H9 (cell line): ENCODE results near the gene LINC01488. TPM values are rescaled to one million over a fixed set of nuclear protein-coding genes. Genes with fewer than 3 reads are reported as not detected.

Experiments used
- DNase-seq: peaks from one replicate; pipeline ENCODE4 v3.0.0-alpha.2; 2017
- H2AFZ ChIP-seq: one replicate; pipeline ENCODE4 v1.6.1; 2013; ENCODE audit warnings: mild to moderate bottlenecking, low read length, control low read depth, moderate library complexity
- H2AK5ac ChIP-seq: 2 replicates; pipeline ENCODE4 v1.6.1; 2013; ENCODE audit warnings: low read length, control low read depth, mixed read lengths; ENCODE audit not compliant: insufficient read length
- H2BK120ac ChIP-seq: one replicate; pipeline ENCODE4 v1.6.1; 2013; ENCODE audit warnings: low read depth, mild to moderate bottlenecking, low read length, control low read depth, inconsistent platforms; ENCODE audit not compliant: poor library complexity, severe bottlenecking
- H2BK12ac ChIP-seq: 2 replicates; pipeline ENCODE4 v1.6.1; 2013; ENCODE audit warnings: low read length, control low read depth, mixed read lengths, low read depth; ENCODE audit not compliant: insufficient read length
- H2BK15ac ChIP-seq: 2 replicates; pipeline ENCODE4 v1.6.1; 2013; ENCODE audit warnings: low read depth, low read length, control low read depth
- H2BK20ac ChIP-seq: one replicate; pipeline ENCODE4 v1.6.1; 2013; ENCODE audit warnings: low read depth, mild to moderate bottlenecking, low read length, control low read depth, inconsistent platforms; ENCODE audit not compliant: poor library complexity, severe bottlenecking
- H2BK5ac ChIP-seq: 2 replicates; pipeline ENCODE4 v1.6.1; 2013; ENCODE audit warnings: low read length, control low read depth, mixed read lengths; ENCODE audit not compliant: insufficient read length
- H3K14ac ChIP-seq: 2 replicates; pipeline ENCODE4 v1.6.1; 2013; ENCODE audit warnings: low read length, control low read depth; ENCODE audit not compliant: insufficient read depth
- H3K18ac ChIP-seq: 2 replicates; pipeline ENCODE4 v1.6.1; 2013; ENCODE audit warnings: low read depth, mild to moderate bottlenecking, mixed read lengths, low read length, control low read depth; ENCODE audit not compliant: insufficient read length
- H3K23ac ChIP-seq: 2 replicates; pipeline ENCODE4 v1.6.1; 2013; ENCODE audit warnings: low read length, control low read depth, mixed read lengths, low read depth; ENCODE audit not compliant: insufficient read length
- H3K23me2 ChIP-seq: 2 replicates; pipeline ENCODE4 v1.6.1; 2013; ENCODE audit warnings: low read depth, mild to moderate bottlenecking, mixed read lengths, low read length, control low read depth; ENCODE audit not compliant: insufficient read length, poor library complexity, severe bottlenecking
- H3K27ac ChIP-seq: 2 replicates; pipeline ENCODE4 v1.5.1; 2013; ENCODE audit warnings: low read length, control low read depth, mixed read lengths, low read depth; ENCODE audit not compliant: insufficient read length
- H3K27me3 ChIP-seq: 2 replicates; pipeline ENCODE4 v1.6.1; 2013; ENCODE audit warnings: low read length, control low read depth, inconsistent platforms; ENCODE audit not compliant: insufficient read depth
- H3K4ac ChIP-seq: 2 replicates; pipeline ENCODE4 v1.6.1; 2013; ENCODE audit warnings: low read depth, mild to moderate bottlenecking, control low read depth, inconsistent platforms, low read length, moderate library complexity
- H3K4me1 ChIP-seq: 2 replicates; pipeline ENCODE4 v1.6.1; 2013; ENCODE audit warnings: low read length, control low read depth, inconsistent platforms; ENCODE audit not compliant: insufficient read depth
- H3K4me2 ChIP-seq: 2 replicates; pipeline ENCODE4 v1.6.1; 2013; ENCODE audit warnings: low read length, control low read depth, mixed read lengths; ENCODE audit not compliant: insufficient read length, insufficient read depth
- H3K56ac ChIP-seq: 2 replicates; pipeline ENCODE4 v1.6.1; 2013; ENCODE audit warnings: low read depth, mild to moderate bottlenecking, mixed read lengths, low read length, control low read depth; ENCODE audit not compliant: insufficient read length
- H3K79me1 ChIP-seq: 2 replicates; pipeline ENCODE4 v1.6.1; 2013; ENCODE audit warnings: low read depth, mild to moderate bottlenecking, moderate library complexity, low read length, control low read depth, inconsistent platforms; ENCODE audit not compliant: insufficient read depth, poor library complexity, severe bottlenecking
- H3K79me2 ChIP-seq: 2 replicates; pipeline ENCODE4 v1.6.1; 2013; ENCODE audit warnings: low read length, control low read depth, inconsistent platforms; ENCODE audit not compliant: insufficient read depth
- H3K9ac ChIP-seq: 2 replicates; pipeline ENCODE4 v1.6.1; 2013; ENCODE audit warnings: low read length, control low read depth, mixed read lengths; ENCODE audit not compliant: insufficient read length; ENCODE audit errors: extremely low read depth
- H3K9me3 ChIP-seq: one replicate; pipeline ENCODE4 v1.6.1; 2013; ENCODE audit warnings: low read depth, low read length, inconsistent platforms; ENCODE audit not compliant: control insufficient read depth
- H3T11ph ChIP-seq: one replicate; pipeline ENCODE4 v1.6.1; 2013; ENCODE audit warnings: mild to moderate bottlenecking, low read length, control low read depth, inconsistent platforms
- H4K20me1 ChIP-seq: one replicate; pipeline ENCODE4 v1.6.1; 2013; ENCODE audit not compliant: control insufficient read depth, insufficient read length, insufficient read depth
- H4K5ac ChIP-seq: 2 replicates; pipeline ENCODE4 v1.6.1; 2013; ENCODE audit warnings: low read depth, mild to moderate bottlenecking, mixed read lengths, low read length, control low read depth; ENCODE audit not compliant: insufficient read length
- H4K8ac ChIP-seq: replicated peaks from 2 replicates; pipeline ENCODE4 v1.6.1; 2013; ENCODE audit warnings: low read length, control low read depth, mixed read lengths, low read depth; ENCODE audit not compliant: insufficient read length
- H4K91ac ChIP-seq: 2 replicates; pipeline ENCODE4 v1.6.1; 2013; ENCODE audit warnings: low read depth, mild to moderate bottlenecking, moderate library complexity, mixed read lengths, low read length, control low read depth; ENCODE audit not compliant: insufficient read length
- H3K27ac Mint-ChIP-seq, 3 experiments: 2 replicates in 2 of 3; 3 replicates in 1 of 3; pipeline ENCODE4 v1.8.0; 2020 to 2021; ENCODE audit warnings: mixed read lengths in 3 of 3, mild to moderate bottlenecking in 1 of 3, moderate library complexity in 1 of 3
- H3K27me3 Mint-ChIP-seq: 2 replicates; pipeline ENCODE4 v1.8.0; 2021; ENCODE audit warnings: low read depth, mild to moderate bottlenecking, moderate library complexity, mixed read lengths
- H3K36me3 Mint-ChIP-seq, 3 experiments: 2 replicates in 2 of 3; 3 replicates in 1 of 3; pipeline ENCODE4 v1.8.0; 2020 to 2021; ENCODE audit warnings: low read depth in 3 of 3, mixed read lengths in 3 of 3; ENCODE audit not compliant: insufficient read depth in 1 of 3
- H3K4me1 Mint-ChIP-seq, 2 experiments: 2 replicates each; pipeline ENCODE4 v1.8.0; 2020; ENCODE audit warnings: mixed read lengths in 2 of 2
- H3K4me3 Mint-ChIP-seq, 2 experiments: 2 replicates in 1 of 2; 3 replicates in 1 of 2; pipeline ENCODE4 v1.8.0; 2020 to 2021; ENCODE audit warnings: mild to moderate bottlenecking in 2 of 2, mixed read lengths in 2 of 2, moderate library complexity in 1 of 2
- H3K9me3 Mint-ChIP-seq, 2 experiments: 2 replicates in 1 of 2; 3 replicates in 1 of 2; pipeline ENCODE4 v1.8.0; 2020; ENCODE audit warnings: mild to moderate bottlenecking in 2 of 2, mixed read lengths in 2 of 2, moderate library complexity in 1 of 2
- CTCF ChIP-seq: fragments of 200-600 bp; sonication (generic); conservative IDR thresholded peaks from 3 replicates; pipeline ENCODE4 v1.8.0; 2021; ENCODE audit warnings: antibody characterized with exemption, mild to moderate bottlenecking
- WGBS: extraction: QIAGEN DNeasy Blood & Tissue Kit; methylation state at CpG from one replicate; pipeline ENCODE4 v1.1.7; 2013; ENCODE audit warnings: missing lambda C conversion rate, low lambda C conversion rate, mixed read lengths; ENCODE audit not compliant: insufficient read length; ENCODE audit errors: extremely low coverage; 5-methylcytosine and 5-hydroxymethylcytosine counted together
- total RNA-seq: library from RNA; stranded (reverse); gene quantifications from 2 replicates; pipeline ENCODE4 v1.2.1, GENCODE V29; 2021

LINC01488 gene
- total RNA-seq, 1 experiment from 2014 or later: not detected

DNA sequence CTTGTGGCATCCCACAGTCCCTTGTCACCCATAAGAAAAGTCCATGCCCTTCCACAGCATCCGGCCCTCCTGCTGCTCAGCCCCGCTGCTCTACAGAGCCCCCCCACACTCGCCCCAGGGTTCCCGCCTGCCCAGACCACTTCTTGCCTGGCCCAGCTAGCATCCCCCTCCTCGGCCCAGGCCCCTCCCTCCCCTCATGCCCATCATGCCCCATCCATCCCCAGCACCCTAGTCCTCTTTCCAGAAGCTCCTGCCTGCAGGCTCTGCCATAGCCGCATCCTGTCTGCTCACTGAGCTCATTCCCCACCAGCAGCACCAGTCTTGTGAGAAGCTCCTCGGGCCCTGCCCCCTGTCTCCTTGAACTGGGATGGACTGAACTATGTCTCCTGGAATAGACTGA, 54.4 kb downstream of the LINC01488 start:
- H2AK5ac ChIP-seq: no peak overlapping the region
- Mint-ChIP-seq H3K27ac (no peak overlapping the region), H3K4me3 (no peak overlapping the region), H3K9me3 (no peaks in the 10 kb centered on the region; a peak in 1 of 5 replicates), H3K4me1 (peaks cover 12 to 24% of the 10 kb centered on the region in 2 experiments), H3K27me3 (peaks cover 12% of the 10 kb centered on the region), H3K36me3 (no peaks in the 10 kb centered on the region; a peak in 1 of 7 replicates)
- H3K14ac ChIP-seq: no peak overlapping the region
- WGBS: no CpG with 5 or more reads among the region's 7 CpGs
- H3K9ac ChIP-seq: no peak overlapping the region
- no peak overlapping the region for H4K91ac ChIP-seq
- H4K20me1 ChIP-seq: no peaks in the 10 kb centered on the region
- H4K8ac ChIP-seq: no peak overlapping the region
- H3K4me1 ChIP-seq: no peaks in the 10 kb centered on the region
- H2BK12ac ChIP-seq: no peak overlapping the region
- H3K9me3 ChIP-seq: no peaks in the 10 kb centered on the region
- no peak overlapping the region for H3K23ac ChIP-seq
- no peak overlapping the region for H3K4ac ChIP-seq
- no peaks in the 10 kb centered on the region for H3K27me3 ChIP-seq
- DNase-seq: no peak
- no peak for TF ChIP-seq CTCF
- no peak overlapping the region for H3K27ac ChIP-seq
- H2BK15ac ChIP-seq: no peak overlapping the region
- H3K23me2 ChIP-seq: no peaks in the 10 kb centered on the region
- no peak overlapping the region for H3K4me2 ChIP-seq
- H2BK20ac ChIP-seq: no peak overlapping the region
- no peaks in the 10 kb centered on the region for H3K79me1 ChIP-seq
- no peak overlapping the region for H2BK5ac ChIP-seq
- H3T11ph ChIP-seq: no peak overlapping the region
- no peak overlapping the region for H3K56ac ChIP-seq
- H2AFZ ChIP-seq: no peak overlapping the region
- no peak overlapping the region for H4K5ac ChIP-seq
- H3K18ac ChIP-seq: no peak overlapping the region
- no peak overlapping the region for H2BK120ac ChIP-seq
- H3K79me2 ChIP-seq: no peaks in the 10 kb centered on the region
